ENCODE results near the gene SLC12A4. TPM values are rescaled to one million over a fixed set of nuclear protein-coding genes. Genes with fewer than 3 reads are reported as not detected.

The SLC12A4 gene
- total and polyA plus RNA-seq, 2 of the 13 experiments (the other 11 are each of a cell fraction or from before 2014, with no cell fraction given): 65.1 to 84.3 TPM

GRCh38 chr16:67993207-67994039 is 25.0 kb upstream of the SLC12A4 start (continued):
- TF ChIP-seq ZNF609 (CRISPR knock-in tag; IDR thresholded peaks at IDR 0.05; ENCODE audit: borderline replicate concordance) (peak; percentile 61; the same call in 1 of the 2 replicates), NRL (CRISPR knock-in tag; IDR thresholded peaks at IDR 0.05; ENCODE audit: borderline replicate concordance) (peak; percentile 82; the same call in 1 of the 2 replicates), ZNF251 (CRISPR knock-in tag; IDR thresholded peaks at IDR 0.05) (no peak), RFX1 (IDR thresholded peaks at IDR 0.05) (no peak), GTF3A (CRISPR knock-in tag; conservative IDR thresholded peaks at IDR 0.05) (peak; percentile 84; the same call in 1 of the 2 replicates), FOXO4 (CRISPR knock-in tag; conservative IDR thresholded peaks at IDR 0.05) (0 out of 2 replicates have a peak, but pooled peaks have one; percentile 5), ZNF460 (CRISPR knock-in tag; IDR thresholded peaks at IDR 0.05; ENCODE audit: borderline replicate concordance) (no peak), MAFK (conservative IDR thresholded peaks at IDR 0.05 in 1 of 2, IDR thresholded peaks at IDR 0.05 in 1 of 2; ENCODE audit: low read length in 2 of 2) (no peak), ZSCAN9 (CRISPR knock-in tag; IDR thresholded peaks at IDR 0.05; ENCODE audit: borderline replicate concordance) (peak; percentile 81), ZNF740 (CRISPR knock-in tag; IDR thresholded peaks at IDR 0.05) (peak; percentile 60; the same call in 1 of the 2 replicates), SMAD1 (CRISPR knock-in tag; IDR thresholded peaks at IDR 0.05; ENCODE audit: borderline replicate concordance, low read depth) (no peak; the same call in 1 of the 2 replicates), NR2C2 (CRISPR knock-in tag; IDR thresholded peaks at IDR 0.05; ENCODE audit: borderline replicate concordance) (0 out of 2 replicates have a peak, but pooled peaks have one; percentile 30), CEBPZ (IDR thresholded peaks at IDR 0.05; ENCODE audit: low read length) (no peak), CAMTA2 (CRISPR knock-in tag; IDR thresholded peaks at IDR 0.05; ENCODE audit: borderline replicate concordance) (no peak; the same call in 1 of the 2 replicates), TOPORS (CRISPR knock-in tag; IDR thresholded peaks at IDR 0.05) (no peak), NR2F1 (CRISPR knock-in tag; IDR thresholded peaks at IDR 0.05) (no peak), ZNF10 (CRISPR knock-in tag; IDR thresholded peaks at IDR 0.05; ENCODE audit: borderline replicate concordance, low read depth) (no peak), EZH2 (conservative IDR thresholded peaks at IDR 0.05; ENCODE audit: low read depth, low read length) (no peak)
